ACHN (cell line): ENCODE results near the gene INAVA.

Source experiments
- DNase-seq: peaks from one replicate; pipeline ENCODE4 v3.0.0-alpha.2; 2015
- in situ Hi-C: cut with HindIII; loops from 2 replicates; pipeline ENCODE4 v1.10.0; 2017; ENCODE audit warnings: low sequenced_read_pairs, low pct_ligation_motif_present, low pct_unique_long_range_greater_than_20kb

The INAVA gene

GRCh38 chr1:200893411-200893901 is 1.2 kb upstream of the INAVA start:
- no peak for DNase-seq
- in situ Hi-C loops: no loop called here

GRCh38 chr1:200895443-200895789 is 716 bp downstream of the INAVA start:
- in situ Hi-C loops: no loop called here
- no peak for DNase-seq

- in situ Hi-C loops: no loop called here
- DNase-seq: peak; percentile 40
These were observed 1.3 kb downstream of the INAVA start for GRCh38 chr1:200895801-200896530.

GRCh38 chr1:200896531-200897196 is 2.0 kb downstream of the INAVA start:
- in situ Hi-C loops: no loop called here
- peak; percentile 94 for DNase-seq

GRCh38 chr1:200897259-200897658 is 2.6 kb downstream of the INAVA start:
- in situ Hi-C loops: no loop called here
- DNase-seq: no peak

GRCh38 chr1:200899015-200899386 is 4.3 kb downstream of the INAVA start:
- in situ Hi-C loops: no loop called here
- no peak for DNase-seq

- no peak for DNase-seq
- in situ Hi-C loops: no loop called here
These were observed 4.8 kb downstream of the INAVA start for GRCh38 chr1:200899451-200899915.

- in situ Hi-C loops: no loop called here
- DNase-seq: no peak
These were observed 5.5 kb downstream of the INAVA start for GRCh38 chr1:200899954-200900867.

GRCh38 chr1:200900877-200901276 is 6.2 kb downstream of the INAVA start:
- no peak for DNase-seq
- in situ Hi-C loops: no loop called here

GRCh38 chr1:200901350-200901749 is 6.7 kb downstream of the INAVA start:
- in situ Hi-C loops: no loop called here
- DNase-seq: no peak

GRCh38 chr1:200901796-200902444 is 7.2 kb downstream of the INAVA start:
- in situ Hi-C loops: no loop called here
- DNase-seq: no peak

- in situ Hi-C loops: no loop called here
- no peak for DNase-seq
These were observed 9.1 kb downstream of the INAVA start for GRCh38 chr1:200903793-200904192.

GRCh38 chr1:200904772-200905171 is 10.1 kb downstream of the INAVA start:
- in situ Hi-C loops: no loop called here
- DNase-seq: no peak

- in situ Hi-C loops: no loop called here
- peak; percentile 27 for DNase-seq
These were observed 10.8 kb downstream of the INAVA start for GRCh38 chr1:200905411-200906052.

- DNase-seq: no peak
- in situ Hi-C loops: no loop called here
These were observed 11.8 kb downstream of the INAVA start for GRCh38 chr1:200906491-200906890.

GRCh38 chr1:200907611-200908097 is 13.0 kb downstream of the INAVA start:
- no peak for DNase-seq
- in situ Hi-C loops: no loop called here

GRCh38 chr1:200908191-200908868 is 13.6 kb downstream of the INAVA start:
- DNase-seq: no peak
- in situ Hi-C loops: no loop called here

- no peak for DNase-seq
- in situ Hi-C loops: no loop called here
These were observed 14.4 kb downstream of the INAVA start for GRCh38 chr1:200909071-200909470.
